Panc1 (cell line): ENCODE results near the gene LRP5. TPM values are rescaled to one million over a fixed set of nuclear protein-coding genes. Genes with fewer than 3 reads are reported as not detected.

Experiments used
- ATAC-seq: fragments of 200-7000 bp; cut with Tn5 transposase; 2 replicates; pipeline ENCODE4 v1.9.1; 2020; ENCODE audit warnings: mild to moderate bottlenecking, moderate library complexity
- BruUV-seq: library from RNA; stranded (reverse); fragments of 400-500 nt; replicated peaks from 2 replicates; lab custom pipeline; 2021; lab: Mats Ljungman, UMichigan
- CTCF ChIA-PET: fragments of 300-600 bp; sonication (Branson Sonifier 250); formaldehyde crosslinking; loops from one replicate; lab custom pipeline; 2022; ENCODE audit warnings: antibody characterized with exemption; lab: Charles Lee
- POLR2A ChIA-PET: fragments of 300-600 bp; sonication (Branson Sonifier 250); formaldehyde crosslinking; loops from one replicate; lab custom pipeline; 2022; ENCODE audit warnings: antibody characterized with exemption; lab: Charles Lee
- DNase-seq: peaks from one replicate; pipeline ENCODE4 v3.0.0-alpha.2; 2010; ENCODE audit warnings: low read depth, low spot score
- H3K27ac ChIP-seq: 2 replicates; pipeline ENCODE4 v1.5.1; 2011; ENCODE audit warnings: mild to moderate bottlenecking, low read length, inconsistent platforms
- H3K27me3 ChIP-seq: fragments of 200-500 bp; sonication (Bioruptor generic); 2 replicates; pipeline ENCODE4 v1.6.0; 2014; ENCODE audit warnings: low read length, inconsistent platforms; ENCODE audit not compliant: control insufficient read depth, insufficient read depth
- H3K36me3 ChIP-seq: fragments of 200-500 bp; sonication (Bioruptor generic); 2 replicates; pipeline ENCODE4 v1.5.1; 2014; ENCODE audit warnings: inconsistent platforms, mild to moderate bottlenecking, low read length, moderate library complexity; ENCODE audit not compliant: control insufficient read depth, insufficient read depth
- H3K4me1 ChIP-seq: 2 replicates; pipeline ENCODE4 v1.5.1; 2011; ENCODE audit warnings: inconsistent platforms, mild to moderate bottlenecking, low read length, moderate library complexity; ENCODE audit not compliant: control insufficient read depth, insufficient read depth
- H3K4me3 ChIP-seq, 2 experiments: 2 replicates each; pipeline ENCODE4 v1.5.1; 2011 to 2012; ENCODE audit warnings: low read depth in 2 of 2, low read length in 2 of 2, mild to moderate bottlenecking in 2 of 2, inconsistent platforms in 1 of 2, moderate library complexity in 1 of 2
- H3K9me3 ChIP-seq: fragments of 200-500 bp; sonication (Bioruptor generic); 2 replicates; pipeline ENCODE4 v1.5.1; 2014; ENCODE audit warnings: low read depth, mild to moderate bottlenecking, inconsistent platforms, low read length, moderate library complexity; ENCODE audit not compliant: control insufficient read depth, insufficient read depth
- CTCF ChIP-seq: fragments of 450-650 bp; IDR thresholded peaks from 2 replicates; pipeline ENCODE4 v1.5.1; 2017; ENCODE audit warnings: mild to moderate bottlenecking
- POLR2AphosphoS5 ChIP-seq: IDR thresholded peaks from 2 replicates; pipeline ENCODE4 v1.6.1; 2012; ENCODE audit warnings: mild to moderate bottlenecking, low read depth, low read length, moderate library complexity
- REST ChIP-seq, 2 experiments: IDR thresholded peaks; 2 replicates each; pipeline ENCODE4 v1.6.1; 2011 to 2012; ENCODE audit warnings: low read depth in 2 of 2, control low read depth in 1 of 2, low read length in 1 of 2, mild to moderate bottlenecking in 1 of 2, moderate library complexity in 1 of 2; ENCODE audit not compliant: insufficient read depth in 1 of 2
- SIN3A ChIP-seq: IDR thresholded peaks from 2 replicates; pipeline ENCODE4 v1.6.1; 2012; ENCODE audit warnings: low read depth, mild to moderate bottlenecking, low read length, moderate library complexity, borderline replicate concordance; ENCODE audit not compliant: insufficient read depth
- TCF7L2 ChIP-seq: IDR thresholded peaks from 2 replicates; pipeline ENCODE4 v1.6.1; 2011; ENCODE audit warnings: mild to moderate bottlenecking, low read depth, low read length, inconsistent platforms
- in situ Hi-C: cut with HindIII; loops from 2 replicates; pipeline ENCODE4 v1.10.0; 2016; ENCODE audit warnings: low sequenced_read_pairs, low pct_unique_long_range_greater_than_20kb
- intact Hi-C: fragments of 100-400 bp; cut with micrococcal nuclease; formaldehyde crosslinking; loops from one replicate; pipeline ENCODE4 v1.10.0; 2022; ENCODE audit not compliant: unreplicated experiment
- total RNA-seq: library from RNA; stranded (reverse); gene quantifications from one replicate; pipeline ENCODE4 v1.2.1, GENCODE V29; 2021; ENCODE audit not compliant: unreplicated experiment

Gene LRP5
- total RNA-seq, 1 experiment from 2014 or later, result 171 TPM

GRCh38 chr11:68438658-68439259 lies 126.4 kb downstream of the LRP5 start:
- Histone ChIP-seq H3K27me3 (no peaks in the 10 kb centered on the region), H3K36me3 (peaks cover 4% of the 10 kb centered on the region; the same call in 1 of the 2 replicates), H3K4me3 (no peak overlapping the region), H3K9me3 (no peaks in the 10 kb centered on the region), H3K4me1 (0 out of 2 replicates have a peak, but pooled peaks cover 4% of the 10 kb centered on the region), H3K27ac (no peak overlapping the region)
- ChIA-PET CTCF (no interaction called here), POLR2A (no interaction called here)
- ATAC-seq, result peak; percentile 2; the same call in 1 of the 2 replicates
- in situ Hi-C loops (no loop called here), intact Hi-C loops (no loop called here)
- TF ChIP-seq SIN3A (no peak), CTCF (no peak), POLR2AphosphoS5 (no peak), REST (IDR thresholded peaks at IDR 0.05; ENCODE audit: insufficient read depth in 1 of 2, low read depth in 2 of 2, low read length in 1 of 2) (no peak), TCF7L2 (no peak)
- BruUV-seq, result no TSS peak
- no peak for DNase-seq

- no peak for ATAC-seq
- 0 out of 2 replicates have a peak, but pooled peaks cover 4% of the 10 kb centered on the region for H3K4me1 ChIP-seq
- intact Hi-C loops (loop anchor here (10.0 kb wide), 1 partner anchor 185 kb away; no protein-coding TSS in a partner anchor), in situ Hi-C loops (no loop called here)
- CTCF ChIA-PET, result interaction anchor here (0.6 kb wide), 1 partner anchor 10 kb away, joined by 4 read pairs; no protein-coding TSS in a partner anchor
- H3K4me3 ChIP-seq, result no peak overlapping the region
- no TSS peak for BruUV-seq
- H3K27me3 ChIP-seq, result no peaks in the 10 kb centered on the region
- H3K27ac ChIP-seq, result no peak overlapping the region
- no peak for TF ChIP-seq POLR2AphosphoS5
- TF ChIP-seq CTCF, result no peak
- no peak for TF ChIP-seq REST (IDR thresholded peaks at IDR 0.05; ENCODE audit: insufficient read depth in 1 of 2, low read depth in 2 of 2, low read length in 1 of 2)
- no peak for TF ChIP-seq SIN3A
- TF ChIP-seq TCF7L2, result no peak
- POLR2A ChIA-PET, result interaction anchor here (0.5 kb wide), 1 partner anchor 122 kb away, joined by 11 read pairs; no protein-coding TSS in a partner anchor
- H3K36me3 ChIP-seq, result 0 out of 2 replicates have a peak, but pooled peaks cover 3% of the 10 kb centered on the region
- DNase-seq, result no peak
- H3K9me3 ChIP-seq, result no peaks in the 10 kb centered on the region
Measured at GRCh38 chr11:68439355-68440065, 127.1 kb downstream of the LRP5 start.
